GM12878 (cell line): Measurements from ENCODE around the gene ESYT2.

Source experiments
- BACH1 ChIP-seq: fragments of 450-650 bp; IDR thresholded peaks from 2 replicates; pipeline ENCODE4 v1.6.1; 2017; ENCODE audit warnings: mild to moderate bottlenecking, borderline replicate concordance
- RFX5 ChIP-seq: IDR thresholded peaks from 2 replicates; pipeline ENCODE4 v1.6.1; 2011; ENCODE audit warnings: low read depth, low read length, improper control_type of control experiment

- TF ChIP-seq RFX5, result no peak
- no peak for TF ChIP-seq BACH1
Observed at GRCh38 chr7:158705234-158705850, 124.0 kb downstream of the ESYT2 start.
